ENCODE data around the gene BICD1. TPM values are rescaled to one million over a fixed set of nuclear protein-coding genes. Genes with fewer than 3 reads are reported as not detected.

Gene BICD1
- total RNA-seq, 6 experiments from 2014 or later = 1.0 to 4.9 (median 2.1) TPM

DNA sequence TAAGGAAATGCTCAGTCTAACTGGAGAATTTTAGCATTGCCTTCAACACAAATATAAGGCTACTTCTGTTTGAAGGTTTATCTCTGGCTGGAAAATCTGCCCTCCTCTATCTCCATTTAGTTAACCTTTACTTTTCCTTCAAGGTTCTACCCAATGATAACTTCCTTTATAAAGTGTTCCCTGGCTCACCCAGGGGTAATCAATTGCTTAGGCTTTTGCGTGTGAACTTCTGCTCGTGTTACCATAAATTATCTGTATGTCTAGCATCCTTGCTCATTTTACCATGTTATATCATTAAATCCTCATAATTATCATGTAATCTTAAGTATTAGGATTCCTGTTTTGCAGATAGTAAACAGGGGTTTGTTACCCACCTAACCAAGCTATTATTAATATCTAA lies 178.4 kb downstream of the BICD1 start:
- ATAC-seq = no peak
- no peak for DNase-seq

GRCh38 chr12:32285489-32285888 lies 178.8 kb downstream of the BICD1 start:
- ATAC-seq (no peak), DNase-seq (no peak)
- intact Hi-C loops (cut with DNase I) = no loop called here
- no peaks in the 10 kb centered on the region for H3K9me3 ChIP-seq
- H3K4me3 ChIP-seq = no peak overlapping the region
- TF ChIP-seq, protein P1, sequence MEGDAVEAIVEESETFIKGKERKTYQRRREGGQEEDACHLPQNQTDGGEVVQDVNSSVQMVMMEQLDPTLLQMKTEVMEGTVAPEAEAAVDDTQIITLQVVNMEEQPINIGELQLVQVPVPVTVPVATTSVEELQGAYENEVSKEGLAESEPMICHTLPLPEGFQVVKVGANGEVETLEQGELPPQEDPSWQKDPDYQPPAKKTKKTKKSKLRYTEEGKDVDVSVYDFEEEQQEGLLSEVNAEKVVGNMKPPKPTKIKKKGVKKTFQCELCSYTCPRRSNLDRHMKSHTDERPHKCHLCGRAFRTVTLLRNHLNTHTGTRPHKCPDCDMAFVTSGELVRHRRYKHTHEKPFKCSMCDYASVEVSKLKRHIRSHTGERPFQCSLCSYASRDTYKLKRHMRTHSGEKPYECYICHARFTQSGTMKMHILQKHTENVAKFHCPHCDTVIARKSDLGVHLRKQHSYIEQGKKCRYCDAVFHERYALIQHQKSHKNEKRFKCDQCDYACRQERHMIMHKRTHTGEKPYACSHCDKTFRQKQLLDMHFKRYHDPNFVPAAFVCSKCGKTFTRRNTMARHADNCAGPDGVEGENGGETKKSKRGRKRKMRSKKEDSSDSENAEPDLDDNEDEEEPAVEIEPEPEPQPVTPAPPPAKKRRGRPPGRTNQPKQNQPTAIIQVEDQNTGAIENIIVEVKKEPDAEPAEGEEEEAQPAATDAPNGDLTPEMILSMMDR (IDR thresholded peaks at IDR 0.05) = no peak
- TF ChIP-seq POLR2A (IDR thresholded peaks at IDR 0.05) = no peak
- H3K36me3 ChIP-seq = no peaks in the 10 kb centered on the region
- no peaks in the 10 kb centered on the region for H3K4me1 ChIP-seq
- no peak overlapping the region for H3K27ac ChIP-seq
- no peaks in the 10 kb centered on the region for H3K27me3 ChIP-seq
- 59% methylated on average over 2 of the region's 2 CpGs for WGBS (ENCODE audit: insufficient coverage, low coverage, low lambda C conversion rate, missing lambda C conversion rate)

More for the DNA sequence above, 178.4 kb downstream of the BICD1 start:
- no peaks in the 10 kb centered on the region for H3K9me3 ChIP-seq
- TF ChIP-seq, protein P1 (IDR thresholded peaks at IDR 0.05) = no peak
- intact Hi-C loops (cut with DNase I) = no loop called here
- no peak overlapping the region for H3K27ac ChIP-seq
- H3K36me3 ChIP-seq = no peaks in the 10 kb centered on the region
- WGBS (ENCODE audit: insufficient coverage, low coverage, low lambda C conversion rate, missing lambda C conversion rate) = 42% methylated on average over 2 of the region's 2 CpGs
- no peak overlapping the region for H3K4me3 ChIP-seq
- H3K4me1 ChIP-seq = no peaks in the 10 kb centered on the region
- no peaks in the 10 kb centered on the region for H3K27me3 ChIP-seq

GRCh38 chr12:32290411-32290810 lies 183.8 kb downstream of the BICD1 start:
- Histone ChIP-seq H3K27ac (no peak overlapping the region), H3K9me3 (no peaks in the 10 kb centered on the region), H3K27me3 (no peaks in the 10 kb centered on the region), H3K4me1 (no peaks in the 10 kb centered on the region), H3K36me3 (no peaks in the 10 kb centered on the region), H3K4me3 (no peak overlapping the region)
- intact Hi-C loops (cut with DNase I) = no loop called here
- TF ChIP-seq, protein P1 (IDR thresholded peaks at IDR 0.05) = no peak
- no peak for TF ChIP-seq POLR2A (IDR thresholded peaks at IDR 0.05)
- DNase-seq (no peak), ATAC-seq (no peak)

GRCh38 chr12:32292151-32292550 lies 185.5 kb downstream of the BICD1 start:
- no peak for DNase-seq
- intact Hi-C loops (cut with DNase I) = no loop called here
- no peaks in the 10 kb centered on the region for H3K36me3 ChIP-seq
- H3K4me1 ChIP-seq = peaks cover 0 to 8% (median 0%) of the 10 kb centered on the region in 4 donors
- no peak overlapping the region for H3K27ac ChIP-seq
- TF ChIP-seq POLR2A (IDR thresholded peaks at IDR 0.05) = no peak
- TF ChIP-seq, protein P1 (IDR thresholded peaks at IDR 0.05) = no peak
- H3K4me3 ChIP-seq = no peak overlapping the region
- no peaks in the 10 kb centered on the region for H3K27me3 ChIP-seq
- WGBS (ENCODE audit: insufficient coverage, low coverage, low lambda C conversion rate, missing lambda C conversion rate) = 87% methylated on average over 4 of the region's 4 CpGs
- no peak for ATAC-seq
- no peaks in the 10 kb centered on the region for H3K9me3 ChIP-seq

DNA sequence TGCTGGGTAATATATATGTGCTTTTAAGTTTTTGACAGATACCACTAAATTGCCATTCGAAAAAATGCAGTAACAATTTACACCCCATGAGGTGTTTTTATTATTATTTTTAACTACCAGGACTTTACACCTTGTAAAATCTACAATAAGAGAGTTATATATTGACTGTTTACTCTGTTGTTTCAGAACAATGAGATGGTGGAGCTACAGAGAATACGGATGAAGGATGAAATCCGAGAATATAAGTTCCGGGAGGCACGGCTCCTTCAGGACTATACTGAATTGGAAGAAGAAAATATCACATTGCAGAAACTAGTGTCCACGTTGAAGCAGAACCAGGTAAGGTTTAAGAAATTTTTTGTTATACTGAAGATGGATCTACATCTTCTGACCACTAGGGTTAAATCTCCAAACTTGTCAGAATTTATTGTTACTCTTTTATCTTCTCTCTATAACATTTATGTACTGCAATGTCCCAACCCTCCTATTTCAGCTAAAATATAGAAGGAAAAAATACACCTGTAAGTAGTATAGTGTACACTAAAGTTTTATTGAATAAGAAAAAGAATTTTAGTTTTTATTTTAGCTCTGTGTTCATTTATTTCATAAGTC lies 187.3 kb downstream of the BICD1 start:
- no peaks in the 10 kb centered on the region for H3K36me3 ChIP-seq
- H3K4me3 ChIP-seq = no peak overlapping the region
- no peak for ATAC-seq
- TF ChIP-seq, protein P1 (IDR thresholded peaks at IDR 0.05) = peak in 2 of 4 donors; percentile 5 to 6
- TF ChIP-seq POLR2A (IDR thresholded peaks at IDR 0.05) = no peak
- WGBS (ENCODE audit: insufficient coverage, low coverage, low lambda C conversion rate, missing lambda C conversion rate) = 85% methylated on average over 6 of the region's 6 CpGs
- H3K9me3 ChIP-seq = no peaks in the 10 kb centered on the region
- no peak overlapping the region for H3K27ac ChIP-seq
- DNase-seq = no peak
- H3K4me1 ChIP-seq = peaks cover 0 to 9% (median 0%) of the 10 kb centered on the region in 4 donors
- intact Hi-C loops (cut with DNase I) = no loop called here
- no peaks in the 10 kb centered on the region for H3K27me3 ChIP-seq

Measured in right lobe of liver (tissue), 6 donors.